Gastrocnemius medialis (tissue), 4 donors: Measurements from ENCODE around the gene THSD4. TPM values are rescaled to one million over a fixed set of nuclear protein-coding genes. Genes with fewer than 3 reads are reported as not detected.

Experiments used
- ATAC-seq, 2 donors: fragments of 150-250 bp; one replicate each; pipeline ENCODE4 v1.9.1; 2016
- DNase-seq, 2 donors: peaks; one replicate each; pipeline ENCODE4 v3.0.0-alpha.2; 2019
- H3K27ac ChIP-seq, 4 donors: fragments of 200-600 bp; sonication (generic); 1 replicate in 1 of 4; 2 replicates in 3 of 4; pipeline ENCODE4 v1.5.1; 2016 to 2018; ENCODE audit warnings: mild to moderate bottlenecking in 2 of 4, moderate library complexity in 1 of 4
- H3K27me3 ChIP-seq, 3 donors: fragments of 200-600 bp; sonication (generic) in 2 of 3; 1 replicate in 1 of 3; 2 replicates in 2 of 3; pipeline versions ENCODE4 v1.5.1 to v1.6.0; 2016 to 2019; ENCODE audit warnings: mild to moderate bottlenecking in 1 of 3, moderate library complexity in 1 of 3
- H3K36me3 ChIP-seq, 2 donors: fragments of 200-600 bp; sonication (generic) in 1 of 2; one replicate each; pipeline ENCODE4 v1.5.1; 2017 to 2018
- H3K4me1 ChIP-seq, 2 donors: fragments of 200-600 bp; sonication (generic) in 1 of 2; one replicate each; pipeline ENCODE4 v1.5.1; 2016 to 2017; ENCODE audit warnings: mild to moderate bottlenecking in 2 of 2
- H3K4me3 ChIP-seq, 4 donors: fragments of 200-600 bp; sonication (generic) in 3 of 4; 1 replicate in 1 of 4; 2 replicates in 3 of 4; pipeline ENCODE4 v1.5.1; 2016 to 2019; ENCODE audit warnings: mild to moderate bottlenecking in 2 of 4
- H3K9me3 ChIP-seq, 3 donors: fragments of 200-600 bp; sonication (generic) in 2 of 3; 1 replicate in 1 of 3; 2 replicates in 2 of 3; pipeline ENCODE4 v1.5.1; 2016 to 2019
- CTCF ChIP-seq, 5 experiments: fragments of 450-650 bp in 3 of 5; fragments of 200-600 bp in 2 of 5; sonication (generic) in 2 of 5; IDR thresholded peaks in 4 of 5; conservative IDR thresholded peaks in 1 of 5; 1 replicate in 4 of 5; 2 replicates in 1 of 5; pipeline ENCODE4 v1.5.1; 2016 to 2019; ENCODE audit warnings: antibody characterized with exemption in 5 of 5, mild to moderate bottlenecking in 3 of 5, moderate library complexity in 3 of 5
- POLR2A ChIP-seq, 2 donors: fragments of 450-650 bp; IDR thresholded peaks; one replicate each; pipeline ENCODE4 v1.6.1; 2017; ENCODE audit warnings: antibody characterized with exemption in 2 of 2, mild to moderate bottlenecking in 2 of 2, moderate library complexity in 2 of 2
- in situ Hi-C, 4 donors: fragments of 200-750 bp; cut with MboI; loops; one replicate each; pipeline versions ENCODE4 v1.15.0 to v1.8.0; 2017; ENCODE audit warnings: low sequenced_read_pairs in 4 of 4
- intact Hi-C: fragments of 100-400 bp; cut with DNase I; formaldehyde crosslinking; loops from one replicate; pipeline ENCODE4 v1.15.1; 2023; ENCODE audit warnings: low total_unique reads
- total RNA-seq, 4 donors: library from RNA; depleted of rRNA; stranded (reverse); fragments of >200 nt; gene quantifications; one replicate each; pipeline versions ENCODE4 v1.1.0 to v1.2.3, GENCODE V29; 2016

Gene THSD4
- total RNA-seq, 4 donors from 2014 or later: 0.35 to 3.1 (median 0.60) TPM

- no peak for DNase-seq
- Histone ChIP-seq H3K36me3 (no peaks in the 10 kb centered on the region), H3K9me3 (no peaks in the 10 kb centered on the region), H3K27ac (no peak overlapping the region), H3K27me3 (no peaks in the 10 kb centered on the region), H3K4me3 (no peak overlapping the region), H3K4me1 (peaks cover 10 to 15% of the 10 kb centered on the region in 2 donors)
- intact Hi-C loops (no loop called here), in situ Hi-C loops (no loop called here)
- ATAC-seq: no peak
- TF ChIP-seq POLR2A (IDR thresholded peaks at IDR 0.05) (no peak), CTCF (IDR thresholded peaks at IDR 0.05 in 4 of 5, conservative IDR thresholded peaks at IDR 0.05 in 1 of 5) (no peak)
These were observed 237.9 kb downstream of the THSD4 start for GRCh38 chr15:71353171-71353570.

GRCh38 chr15:71355268-71355667, 240.0 kb downstream of the THSD4 start:
- ATAC-seq: no peak

GRCh38 chr15:71357321-71357732, 242.1 kb downstream of the THSD4 start:
- DNase-seq (no peak), ATAC-seq (no peak)
- Histone ChIP-seq H3K27ac (no peak overlapping the region), H3K4me1 (peaks cover 10 to 11% of the 10 kb centered on the region in 2 donors), H3K9me3 (no peaks in the 10 kb centered on the region), H3K36me3 (no peaks in the 10 kb centered on the region), H3K4me3 (no peak overlapping the region), H3K27me3 (no peaks in the 10 kb centered on the region)
- TF ChIP-seq POLR2A (IDR thresholded peaks at IDR 0.05) (no peak), CTCF (IDR thresholded peaks at IDR 0.05 in 4 of 5, conservative IDR thresholded peaks at IDR 0.05 in 1 of 5) (no peak)
- intact Hi-C loops (no loop called here), in situ Hi-C loops (no loop called here)

More at GRCh38 chr15:71355268-71355667, 240.0 kb downstream of the THSD4 start:
- H3K27me3 ChIP-seq: no peaks in the 10 kb centered on the region
- intact Hi-C loops: no loop called here
- DNase-seq: no peak
- in situ Hi-C loops: no loop called here
- TF ChIP-seq POLR2A (IDR thresholded peaks at IDR 0.05): no peak
- TF ChIP-seq CTCF (IDR thresholded peaks at IDR 0.05 in 4 of 5, conservative IDR thresholded peaks at IDR 0.05 in 1 of 5): no peak
- no peak overlapping the region for H3K4me3 ChIP-seq
- H3K27ac ChIP-seq: no peak overlapping the region
- no peaks in the 10 kb centered on the region for H3K36me3 ChIP-seq
- H3K9me3 ChIP-seq: no peaks in the 10 kb centered on the region
- peaks cover 10 to 15% of the 10 kb centered on the region in 2 donors for H3K4me1 ChIP-seq

- DNase-seq (no peak), ATAC-seq (no peak)
- Histone ChIP-seq H3K9me3 (no peaks in the 10 kb centered on the region), H3K27ac (no peak overlapping the region), H3K27me3 (no peaks in the 10 kb centered on the region), H3K4me1 (peaks cover 10 to 11% of the 10 kb centered on the region in 2 donors), H3K36me3 (no peaks in the 10 kb centered on the region), H3K4me3 (no peak overlapping the region)
- no peak for TF ChIP-seq POLR2A (IDR thresholded peaks at IDR 0.05)
- no peak for TF ChIP-seq CTCF (IDR thresholded peaks at IDR 0.05 in 4 of 5, conservative IDR thresholded peaks at IDR 0.05 in 1 of 5)
- in situ Hi-C loops: no loop called here
- intact Hi-C loops: no loop called here
These were observed 242.7 kb downstream of the THSD4 start for GRCh38 chr15:71357967-71358366.

- Histone ChIP-seq H3K9me3 (no peaks in the 10 kb centered on the region), H3K4me3 (no peak overlapping the region), H3K27me3 (no peaks in the 10 kb centered on the region), H3K4me1 (peaks cover 10 to 11% of the 10 kb centered on the region in 2 donors), H3K36me3 (no peaks in the 10 kb centered on the region), H3K27ac (no peak overlapping the region)
- in situ Hi-C loops (no loop called here), intact Hi-C loops (no loop called here)
- DNase-seq (no peak), ATAC-seq (no peak)
- TF ChIP-seq CTCF (IDR thresholded peaks at IDR 0.05 in 4 of 5, conservative IDR thresholded peaks at IDR 0.05 in 1 of 5) (no peak), POLR2A (IDR thresholded peaks at IDR 0.05) (no peak)
These were observed 244.0 kb downstream of the THSD4 start for GRCh38 chr15:71359246-71359645.
